Subcutaneous adipose tissue (tissue), 4 donors: ENCODE data around the gene GALR2. TPM values are rescaled to one million over a fixed set of nuclear protein-coding genes. Genes with fewer than 3 reads are reported as not detected.

Experiments
- CTCF ChIP-seq: fragments of 450-650 bp; IDR thresholded peaks from one replicate; pipeline ENCODE4 v1.5.1; 2016; ENCODE audit warnings: low read depth, mild to moderate bottlenecking, control low read depth, antibody characterized with exemption, moderate library complexity
- total RNA-seq, 4 donors: library from RNA; depleted of rRNA; stranded (reverse); fragments of >200 nt; gene quantifications; one replicate each; pipeline ENCODE4 v1.1.0, GENCODE V29; 2016

The GALR2 gene
- total RNA-seq = not detected

DNA sequence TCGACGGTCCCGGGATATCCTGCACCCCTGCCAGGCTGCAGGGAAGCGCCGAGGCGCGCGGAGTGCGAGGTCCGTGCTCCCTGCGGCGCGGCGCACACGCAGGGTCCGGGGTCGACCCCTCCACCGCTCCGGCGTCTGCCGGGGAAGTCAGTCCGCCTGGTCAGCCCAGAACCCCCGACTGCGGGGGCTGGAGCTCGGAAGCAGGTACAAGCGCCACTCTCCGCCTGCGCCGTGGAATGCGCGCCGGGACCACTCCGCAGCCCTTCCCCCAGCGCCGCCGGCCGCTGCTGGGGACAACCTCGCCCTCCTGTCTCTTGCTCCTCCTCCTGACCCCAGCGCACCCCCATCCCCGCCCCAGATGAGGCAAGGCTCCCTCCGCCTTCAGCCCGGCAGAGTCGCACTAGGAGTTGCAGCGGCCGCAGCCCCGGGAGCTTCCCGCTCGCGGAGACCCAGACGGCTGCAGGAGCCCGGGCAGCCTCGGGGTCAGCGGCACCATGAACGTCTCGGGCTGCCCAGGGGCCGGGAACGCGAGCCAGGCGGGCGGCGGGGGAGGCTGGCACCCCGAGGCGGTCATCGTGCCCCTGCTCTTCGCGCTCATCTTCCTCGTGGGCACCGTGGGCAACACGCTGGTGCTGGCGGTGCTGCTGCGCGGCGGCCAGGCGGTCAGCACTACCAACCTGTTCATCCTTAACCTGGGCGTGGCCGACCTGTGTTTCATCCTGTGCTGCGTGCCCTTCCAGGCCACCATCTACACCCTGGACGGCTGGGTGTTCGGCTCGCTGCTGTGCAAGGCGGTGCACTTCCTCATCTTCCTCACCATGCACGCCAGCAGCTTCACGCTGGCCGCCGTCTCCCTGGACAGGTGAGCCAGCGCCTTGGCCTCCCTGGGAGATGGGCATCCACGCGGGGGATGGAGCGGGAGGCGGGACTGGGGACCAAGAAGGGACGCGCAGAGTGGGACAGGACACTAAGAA lies at the start of gene GALR2:
Gene GALR2, plus strand, starts transcription at position 392 of the 974 bp plus-strand sequence. Its CDS starts 103 bp downstream, at position 495.
- no peak for TF ChIP-seq CTCF

DNA sequence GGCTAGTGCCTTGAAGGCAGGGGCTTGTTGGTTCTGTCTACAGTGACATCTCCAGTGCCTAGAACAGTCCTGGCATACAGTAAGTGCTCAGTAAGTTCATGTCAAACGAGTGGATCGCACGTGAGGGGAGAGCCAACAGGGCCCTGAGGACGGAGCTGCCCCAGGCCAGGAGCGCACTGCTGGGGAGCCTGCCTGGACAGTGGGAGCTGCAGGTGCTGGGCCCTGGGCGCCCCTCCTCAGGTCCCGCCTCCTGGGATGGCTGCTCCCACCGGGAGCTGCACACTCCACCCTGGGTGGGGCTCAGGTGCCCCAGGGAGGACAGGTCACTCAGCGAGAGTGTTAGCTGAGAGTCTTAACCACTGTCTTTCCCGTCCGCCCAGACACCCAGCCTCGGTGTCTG lies 49.3 kb upstream of the GALR2 start:
- no peak for TF ChIP-seq CTCF

DNA sequence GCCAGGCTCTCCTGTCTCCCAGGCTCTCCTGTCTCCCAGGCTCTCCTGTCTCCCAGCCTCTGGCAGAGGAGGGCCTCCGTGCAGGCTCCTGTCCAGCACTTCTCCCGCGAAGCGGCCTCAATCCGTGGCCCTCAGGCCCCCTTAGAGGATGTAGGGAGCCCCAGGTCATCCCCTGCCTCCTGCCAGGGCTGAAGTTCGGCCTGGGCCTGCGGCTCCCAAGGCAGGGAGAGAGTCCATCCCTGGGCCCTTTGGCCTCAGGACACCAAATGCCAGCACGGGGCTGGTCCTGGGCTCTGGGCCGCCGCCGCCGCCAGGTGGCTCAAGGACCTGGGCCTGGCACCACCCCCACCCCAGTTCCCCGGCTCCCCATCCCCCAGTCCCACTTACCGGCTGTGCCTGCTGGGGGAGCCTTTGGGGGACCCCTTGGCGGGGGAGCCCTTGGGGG lies 47.8 kb upstream of the GALR2 start:
- TF ChIP-seq CTCF = no peak

- no peak for TF ChIP-seq CTCF
These were observed 47.3 kb upstream of the GALR2 start, which contains the start of gene EVPL for GRCh38 chr17:76027159-76027839. EVPL (minus strand) TSS chr17:76027306; CDS start chr17:76027198, 108 bp downstream.

DNA sequence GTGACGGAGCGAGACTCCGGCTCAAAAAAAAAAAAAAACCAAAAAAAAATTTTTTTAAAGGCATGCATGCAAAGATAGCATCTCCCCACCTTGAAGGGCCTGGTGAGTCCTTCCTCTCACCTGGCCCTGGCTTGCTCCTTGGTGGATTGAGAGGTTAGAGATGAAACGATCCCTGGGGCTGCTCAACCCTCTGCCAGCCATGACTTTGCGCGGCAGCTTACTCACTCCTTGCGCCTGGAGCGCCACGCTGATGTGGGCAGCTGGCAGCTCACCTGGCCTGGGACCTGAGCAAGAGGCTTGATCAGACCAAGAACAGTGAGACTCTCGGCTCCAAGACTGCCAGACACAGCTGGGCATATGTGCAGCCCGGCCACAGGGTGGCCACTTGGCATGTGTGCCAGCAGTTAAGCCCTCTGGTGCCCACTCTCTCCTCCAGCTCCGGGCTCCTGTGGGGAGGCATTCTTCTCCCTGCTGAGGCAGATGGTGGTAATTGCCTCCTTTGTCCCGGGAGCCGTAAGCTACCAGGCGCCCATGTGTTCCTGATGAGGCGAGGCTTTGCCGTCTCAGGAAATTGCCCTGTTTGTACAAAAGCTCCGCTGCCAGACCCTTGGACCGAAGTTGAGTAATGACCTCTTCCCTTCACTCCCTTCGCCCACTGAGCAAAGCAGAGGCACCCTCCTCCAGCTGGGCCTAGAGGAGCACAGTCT lies 42.4 kb upstream of the GALR2 start:
- TF ChIP-seq CTCF = no peak

GRCh38 chr17:76032780-76033108 lies 41.8 kb upstream of the GALR2 start:
- TF ChIP-seq CTCF = no peak

- no peak for TF ChIP-seq CTCF
These were observed 41.4 kb upstream of the GALR2 start for GRCh38 chr17:76033139-76033538.
